Astrocyte (in vitro differentiated cells and primary cell): ENCODE measurements around the gene RETREG1. TPM values are rescaled to one million over a fixed set of nuclear protein-coding genes. Genes with fewer than 3 reads are reported as not detected.

Experiments used
- DNase-seq: peaks from one replicate; pipeline ENCODE4 v3.0.0-alpha.2; 2010; ENCODE audit warnings: low read depth
- FAIRE-seq: peaks from 2 replicates; lab custom pipeline; 2011; peaks lifted over from hg19 to GRCh38; lab: Jason Lieb, UNC
- H2AFZ ChIP-seq: 2 replicates; pipeline ENCODE4 v1.6.0; 2012; ENCODE audit warnings: low read depth, low read length, inconsistent platforms
- H3K27ac ChIP-seq: 2 replicates; pipeline ENCODE4 v1.5.1; 2011; ENCODE audit warnings: low read depth, low read length, inconsistent platforms
- H3K27me3 ChIP-seq: 2 replicates; pipeline ENCODE4 v1.6.0; 2011; ENCODE audit warnings: low read length, inconsistent platforms; ENCODE audit not compliant: insufficient read depth
- H3K36me3 ChIP-seq: 2 replicates; pipeline ENCODE4 v1.5.1; 2011; ENCODE audit warnings: low read length, inconsistent platforms; ENCODE audit not compliant: insufficient read depth
- H3K4me1 ChIP-seq: 2 replicates; pipeline ENCODE4 v1.5.1; 2011; ENCODE audit warnings: low read length, inconsistent platforms; ENCODE audit not compliant: insufficient read depth
- H3K4me2 ChIP-seq: 2 replicates; pipeline ENCODE4 v1.6.0; 2012; ENCODE audit warnings: low read length, inconsistent platforms
- H3K4me3 ChIP-seq: 2 replicates; pipeline ENCODE4 v1.5.1; 2011; ENCODE audit warnings: low read depth, mild to moderate bottlenecking, low read length, inconsistent platforms; ENCODE audit not compliant: insufficient read depth
- H3K79me2 ChIP-seq: 2 replicates; pipeline ENCODE4 v1.6.0; 2012; ENCODE audit warnings: mild to moderate bottlenecking, low read length, inconsistent platforms; ENCODE audit not compliant: insufficient read depth
- H3K9ac ChIP-seq: 2 replicates; pipeline ENCODE4 v1.6.0; 2012; ENCODE audit warnings: mild to moderate bottlenecking, low read length, inconsistent platforms
- H3K9me3 ChIP-seq: 2 replicates; pipeline ENCODE4 v1.5.1; 2012; ENCODE audit warnings: low read depth, mild to moderate bottlenecking, low read length, inconsistent platforms; ENCODE audit not compliant: insufficient read depth
- H4K20me1 ChIP-seq: 2 replicates; pipeline ENCODE4 v1.6.0; 2012; ENCODE audit warnings: low read length, inconsistent platforms; ENCODE audit not compliant: insufficient read depth
- H3K27ac Mint-ChIP-seq: one replicate; pipeline ENCODE4 v1.8.0; 2021; ENCODE audit warnings: mild to moderate bottlenecking, mixed read lengths; ENCODE audit not compliant: unreplicated experiment
- H3K27me3 Mint-ChIP-seq: one replicate; pipeline ENCODE4 v1.8.0; 2021; ENCODE audit warnings: low read depth, mixed read lengths; ENCODE audit not compliant: unreplicated experiment
- H3K36me3 Mint-ChIP-seq: one replicate; pipeline ENCODE4 v1.8.0; 2021; ENCODE audit warnings: low read depth, mixed read lengths; ENCODE audit not compliant: unreplicated experiment
- H3K4me1 Mint-ChIP-seq: one replicate; pipeline ENCODE4 v1.8.0; 2021; ENCODE audit warnings: low read depth, mixed read lengths; ENCODE audit not compliant: unreplicated experiment
- H3K4me3 Mint-ChIP-seq: one replicate; pipeline ENCODE4 v1.8.0; 2021; ENCODE audit warnings: mild to moderate bottlenecking, moderate library complexity, mixed read lengths; ENCODE audit not compliant: unreplicated experiment
- H3K9me3 Mint-ChIP-seq: one replicate; pipeline ENCODE4 v1.8.0; 2021; ENCODE audit warnings: mild to moderate bottlenecking, mixed read lengths; ENCODE audit not compliant: unreplicated experiment
- CTCF ChIP-seq: IDR thresholded peaks from 2 replicates; pipeline ENCODE4 v1.5.1; 2011; ENCODE audit warnings: low read depth, mild to moderate bottlenecking, inconsistent platforms, low read length, moderate library complexity; ENCODE audit not compliant: insufficient read depth
- EZH2 ChIP-seq: IDR thresholded peaks from 2 replicates; pipeline ENCODE4 v1.6.1; 2012; ENCODE audit warnings: mild to moderate bottlenecking, low read length, inconsistent platforms; ENCODE audit not compliant: insufficient read depth
- total RNA-seq: library from RNA; stranded (reverse); gene quantifications from 2 replicates; pipeline ENCODE4 v1.2.1, GENCODE V29; 2021

Gene RETREG1
- total RNA-seq, 1 donor from 2014 or later: 0.98 TPM

GRCh38 chr5:16628376-16628775 is 11.6 kb upstream of the RETREG1 start:
- no peak for FAIRE-seq
- no peaks in the 10 kb centered on the region for H3K79me2 ChIP-seq
- TF ChIP-seq EZH2 (no peak), CTCF (no peak)

GRCh38 chr5:16626696-16627264 is 10.0 kb upstream of the RETREG1 start:
- no peak overlapping the region for H3K4me3 ChIP-seq
- Mint-ChIP-seq H3K4me3 (no peak overlapping the region), H3K27ac (no peak overlapping the region), H3K27me3 (peaks cover 28% of the 10 kb centered on the region), H3K4me1 (no peaks in the 10 kb centered on the region), H3K9me3 (no peaks in the 10 kb centered on the region), H3K36me3 (no peaks in the 10 kb centered on the region)
- H3K27me3 ChIP-seq: peaks cover 23% of the 10 kb centered on the region
- no peaks in the 10 kb centered on the region for H3K4me1 ChIP-seq
- DNase-seq (no peak), FAIRE-seq (no peak)
- no peaks in the 10 kb centered on the region for H3K79me2 ChIP-seq
- TF ChIP-seq CTCF (no peak), EZH2 (no peak)
- no peaks in the 10 kb centered on the region for H3K36me3 ChIP-seq
- H4K20me1 ChIP-seq: no peaks in the 10 kb centered on the region
- H3K9ac ChIP-seq: no peak overlapping the region
- no peaks in the 10 kb centered on the region for H3K9me3 ChIP-seq
- no peak overlapping the region for H2AFZ ChIP-seq
- no peak overlapping the region for H3K27ac ChIP-seq
- H3K4me2 ChIP-seq: no peak overlapping the region

More at GRCh38 chr5:16628376-16628775, 11.6 kb upstream of the RETREG1 start:
- no peak overlapping the region for H3K4me3 ChIP-seq
- peaks cover 25% of the 10 kb centered on the region for H3K27me3 Mint-ChIP-seq
- no peak overlapping the region for H3K4me2 ChIP-seq
- H3K9ac ChIP-seq: no peak overlapping the region
- no peak overlapping the region for H3K27ac Mint-ChIP-seq
- H3K9me3 Mint-ChIP-seq: no peaks in the 10 kb centered on the region
- H3K4me1 Mint-ChIP-seq: no peaks in the 10 kb centered on the region
- H3K27me3 ChIP-seq: peaks cover 23% of the 10 kb centered on the region
- no peaks in the 10 kb centered on the region for H3K4me1 ChIP-seq
- H2AFZ ChIP-seq: no peak overlapping the region
- no peaks in the 10 kb centered on the region for H3K36me3 Mint-ChIP-seq
- H3K27ac ChIP-seq: no peak overlapping the region
- H3K4me3 Mint-ChIP-seq: no peak overlapping the region
- H4K20me1 ChIP-seq: no peaks in the 10 kb centered on the region
- DNase-seq: no peak
- H3K9me3 ChIP-seq: no peaks in the 10 kb centered on the region
- H3K36me3 ChIP-seq: no peaks in the 10 kb centered on the region

GRCh38 chr5:16625096-16625495 is 8.3 kb upstream of the RETREG1 start:
- Histone ChIP-seq H3K79me2 (no peaks in the 10 kb centered on the region), H3K4me2 (no peak overlapping the region), H3K36me3 (no peaks in the 10 kb centered on the region), H3K27ac (no peak overlapping the region), H3K4me3 (no peak overlapping the region), H3K27me3 (peaks cover 24% of the 10 kb centered on the region), H3K4me1 (no peaks in the 10 kb centered on the region), H3K9me3 (no peaks in the 10 kb centered on the region), H3K9ac (no peak overlapping the region), H4K20me1 (no peaks in the 10 kb centered on the region), H2AFZ (no peak overlapping the region)
- H3K27me3 Mint-ChIP-seq: peaks cover 32% of the 10 kb centered on the region
- H3K27ac Mint-ChIP-seq: no peak overlapping the region
- FAIRE-seq: no peak
- no peak overlapping the region for H3K4me3 Mint-ChIP-seq
- H3K4me1 Mint-ChIP-seq: no peaks in the 10 kb centered on the region
- DNase-seq: no peak
- TF ChIP-seq EZH2 (no peak), CTCF (no peak)
- H3K36me3 Mint-ChIP-seq: no peaks in the 10 kb centered on the region
- H3K9me3 Mint-ChIP-seq: no peaks in the 10 kb centered on the region
